Measurements from ENCODE around the gene CSF2.

- TF ChIP-seq, protein P1, sequence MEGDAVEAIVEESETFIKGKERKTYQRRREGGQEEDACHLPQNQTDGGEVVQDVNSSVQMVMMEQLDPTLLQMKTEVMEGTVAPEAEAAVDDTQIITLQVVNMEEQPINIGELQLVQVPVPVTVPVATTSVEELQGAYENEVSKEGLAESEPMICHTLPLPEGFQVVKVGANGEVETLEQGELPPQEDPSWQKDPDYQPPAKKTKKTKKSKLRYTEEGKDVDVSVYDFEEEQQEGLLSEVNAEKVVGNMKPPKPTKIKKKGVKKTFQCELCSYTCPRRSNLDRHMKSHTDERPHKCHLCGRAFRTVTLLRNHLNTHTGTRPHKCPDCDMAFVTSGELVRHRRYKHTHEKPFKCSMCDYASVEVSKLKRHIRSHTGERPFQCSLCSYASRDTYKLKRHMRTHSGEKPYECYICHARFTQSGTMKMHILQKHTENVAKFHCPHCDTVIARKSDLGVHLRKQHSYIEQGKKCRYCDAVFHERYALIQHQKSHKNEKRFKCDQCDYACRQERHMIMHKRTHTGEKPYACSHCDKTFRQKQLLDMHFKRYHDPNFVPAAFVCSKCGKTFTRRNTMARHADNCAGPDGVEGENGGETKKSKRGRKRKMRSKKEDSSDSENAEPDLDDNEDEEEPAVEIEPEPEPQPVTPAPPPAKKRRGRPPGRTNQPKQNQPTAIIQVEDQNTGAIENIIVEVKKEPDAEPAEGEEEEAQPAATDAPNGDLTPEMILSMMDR (conservative IDR thresholded peaks at IDR 0.05 in 1 of 2, IDR thresholded peaks at IDR 0.05 in 1 of 2; ENCODE audit: extremely low read depth in 1 of 2, insufficient read depth in 1 of 2, low read depth in 1 of 2, low read length in 2 of 2), result no peak
- no peak for TF ChIP-seq EZH2 (IDR thresholded peaks at IDR 0.05; ENCODE audit: borderline replicate concordance, low read length)
Measured at GRCh38 chr5:132087176-132087575, 13.6 kb downstream of the CSF2 start.

Data from mammary epithelial cell (primary cell).